Activated T-helper 9 cell treated with anti-CD3 and anti-CD28 coated beads, Interleukin-2, amount 50 U/mL, for 16 hours (primary cell): Measurements from ENCODE around the gene PIGT.
A peak's percentile ranks its signal among the peaks of the same experiment; 100 is the strongest.

Experiments
- DNase-seq: peaks from one replicate; pipeline ENCODE4 v3.0.0-alpha.2; 2020; ENCODE audit warnings: low read depth

Gene PIGT

GRCh38 chr20:45427236-45428149 lies 11.6 kb downstream of the PIGT start:
- no peak for DNase-seq

GRCh38 chr20:45429618-45430017 lies 13.7 kb downstream of the PIGT start:
- no peak for DNase-seq

GRCh38 chr20:45432294-45432693 lies 16.4 kb downstream of the PIGT start:
- no peak for DNase-seq

GRCh38 chr20:45433316-45433715 lies 17.4 kb downstream of the PIGT start:
- DNase-seq, result no peak

- DNase-seq, result no peak
Observed at GRCh38 chr20:45433976-45434375, 18.0 kb downstream of the PIGT start.

- peak; percentile 77 for DNase-seq
Observed at GRCh38 chr20:45436732-45437485, 21.0 kb downstream of the PIGT start.

GRCh38 chr20:45440424-45440823 lies 24.5 kb downstream of the PIGT start:
- DNase-seq, result no peak

- DNase-seq, result no peak
Observed at GRCh38 chr20:45440891-45441685, 25.1 kb downstream of the PIGT start.

- no peak for DNase-seq
Observed at GRCh38 chr20:45441746-45442145, 25.8 kb downstream of the PIGT start.

- no peak for DNase-seq
Observed at GRCh38 chr20:45444050-45444449, 28.1 kb downstream of the PIGT start.

- DNase-seq, result no peak
Observed at GRCh38 chr20:45445805-45446562, 30.0 kb downstream of the PIGT start.

- DNase-seq, result no peak
Observed at GRCh38 chr20:45448270-45448669, 32.3 kb downstream of the PIGT start.

- no peak for DNase-seq
Observed at GRCh38 chr20:45449528-45449927, 33.6 kb downstream of the PIGT start.

GRCh38 chr20:45450097-45450818 lies 34.3 kb downstream of the PIGT start:
- no peak for DNase-seq

- DNase-seq, result no peak
Observed at GRCh38 chr20:45452238-45452637, 36.3 kb downstream of the PIGT start.

GRCh38 chr20:45452772-45453691 lies 37.1 kb downstream of the PIGT start:
- DNase-seq, result no peak

- no peak for DNase-seq
Observed at GRCh38 chr20:45456632-45457031, 40.7 kb downstream of the PIGT start.

GRCh38 chr20:45459606-45460005 lies 43.7 kb downstream of the PIGT start:
- DNase-seq, result no peak

- no peak for DNase-seq
Observed at GRCh38 chr20:45461225-45461624, 45.3 kb downstream of the PIGT start.
